HepG2 (cell line): ENCODE measurements around the gene GRIK3. TPM values are rescaled to one million over a fixed set of nuclear protein-coding genes. Genes with fewer than 3 reads are reported as not detected.

ENCODE experiments used
- ATAC-seq: fragments of 200-7000 bp; cut with Tn5 transposase; 3 replicates; pipeline ENCODE4 v1.9.1; 2020; ENCODE audit warnings: mild to moderate bottlenecking, moderate library complexity
- BruUV-seq: library from RNA; stranded (reverse); fragments of 400-500 nt; replicated peaks from 2 replicates; lab custom pipeline; 2021; lab: Mats Ljungman, UMichigan
- CTCF ChIA-PET: fragments of 300-600 bp; formaldehyde crosslinking; extraction: SDS; loops from one replicate; lab custom pipeline; 2021; ENCODE audit warnings: low total read pairs, inconsistent platforms, low intra/inter-chr PET ratio; lab: Yijun Ruan, JAX
- POLR2A ChIA-PET: fragments of 350-600 bp; sonication (Branson Sonifier 250); formaldehyde crosslinking; loops from one replicate; lab custom pipeline; 2020; ENCODE audit warnings: antibody characterized with exemption, inconsistent platforms; lab: Yijun Ruan, JAX
- DNase-seq: peaks from one replicate; pipeline ENCODE4 v3.0.0-alpha.2; 2015; ENCODE audit warnings: low spot score
- FAIRE-seq: peaks from 3 replicates; lab custom pipeline; 2011; peaks lifted over from hg19 to GRCh38; lab: Jason Lieb, UNC
- H2AFZ ChIP-seq: one replicate; pipeline ENCODE4 v1.6.1; 2011; ENCODE audit warnings: low read length, inconsistent platforms
- H3K27ac ChIP-seq: fragments of 300-600 bp; 3 replicates; pipeline ENCODE4 v1.8.0; 2011; ENCODE audit warnings: mixed run types, mild to moderate bottlenecking, mixed read lengths, low read length, inconsistent platforms; ENCODE audit not compliant: insufficient read depth; ENCODE audit errors: extremely low read length
- H3K27me3 ChIP-seq, 2 experiments: fragments of 200-600 bp in 1 of 2; 2 replicates in 1 of 2; 3 replicates in 1 of 2; pipeline versions ENCODE4 v1.6.0 to v1.8.0; 2011; ENCODE audit warnings: low read length in 2 of 2, mild to moderate bottlenecking in 2 of 2, moderate library complexity in 2 of 2, inconsistent platforms in 1 of 2; ENCODE audit not compliant: insufficient read depth in 2 of 2, control insufficient read depth in 1 of 2
- H3K36me3 ChIP-seq, 2 experiments: fragments of 200-600 bp in 1 of 2; replicated peaks in 1 of 2; 2 replicates in 1 of 2; 3 replicates in 1 of 2; pipeline versions ENCODE4 v1.5.1 to v1.8.0; 2011; ENCODE audit warnings: low read length in 2 of 2, inconsistent platforms in 1 of 2; ENCODE audit not compliant: insufficient read depth in 2 of 2, control insufficient read depth in 1 of 2
- H3K4me1 ChIP-seq: 2 replicates; pipeline ENCODE4 v1.5.1; 2012; ENCODE audit warnings: low read length, inconsistent platforms; ENCODE audit not compliant: insufficient read depth
- H3K4me2 ChIP-seq: 2 replicates; pipeline ENCODE4 v1.6.0; 2011; ENCODE audit warnings: low read depth, low read length, inconsistent platforms
- H3K4me3 ChIP-seq, 3 experiments: fragments of 200-600 bp in 1 of 3; sonication (generic), shearing (Covaris generic) in 1 of 3; replicated peaks in 1 of 3; 2 replicates each; pipeline ENCODE4 v1.5.1; 2011 to 2016; ENCODE audit warnings: low read length in 3 of 3, inconsistent platforms in 2 of 3, low read depth in 2 of 3, mild to moderate bottlenecking in 2 of 3, control low read depth in 1 of 3, mixed read lengths in 1 of 3; ENCODE audit not compliant: insufficient read depth in 1 of 3
- H3K79me2 ChIP-seq: one replicate; pipeline ENCODE4 v1.6.1; 2011; ENCODE audit warnings: low read length, inconsistent platforms; ENCODE audit not compliant: insufficient read depth
- H3K9ac ChIP-seq: 2 replicates; pipeline ENCODE4 v1.6.0; 2011; ENCODE audit warnings: mild to moderate bottlenecking, low read depth, low read length, inconsistent platforms; ENCODE audit not compliant: insufficient read depth
- H3K9me3 ChIP-seq: 2 replicates; pipeline ENCODE4 v1.5.1; 2012; ENCODE audit warnings: mild to moderate bottlenecking, low read length
- H4K20me1 ChIP-seq: 2 replicates; pipeline ENCODE4 v1.6.0; 2011; ENCODE audit warnings: inconsistent platforms, mild to moderate bottlenecking, low read length, moderate library complexity; ENCODE audit not compliant: insufficient read depth
- CREB1 ChIP-seq, 2 experiments: fragments of 450-650 bp in 1 of 2; IDR thresholded peaks; 2 replicates each; pipeline ENCODE4 v1.6.1; 2016 to 2017; ENCODE audit warnings: control low read depth in 1 of 2, mild to moderate bottlenecking in 1 of 2, missing compliant biosample characterization in 1 of 2, missing genetic modification characterization in 1 of 2
- NFE2 ChIP-seq: sonication (generic); formaldehyde crosslinking; IDR thresholded peaks from 2 replicates; pipeline ENCODE4 v1.4.0; 2020; ENCODE audit warnings: missing genetic modification reagents
- ZNF44 ChIP-seq: sonication (generic); formaldehyde crosslinking; IDR thresholded peaks from 2 replicates; pipeline ENCODE4 v1.5.1; 2020; ENCODE audit warnings: mild to moderate bottlenecking, missing genetic modification reagents
- WGBS: methylation state at CpG from one replicate; pipeline ENCODE4 v1.1.6; 2017; ENCODE audit warnings: low lambda C conversion rate; 5-methylcytosine and 5-hydroxymethylcytosine counted together
- in situ Hi-C: cut with HindIII; loops from 2 replicates; pipeline ENCODE4 v1.10.0; 2017; ENCODE audit warnings: low pct_unique_long_range_greater_than_20kb; ENCODE audit not compliant: extremely low pct_ligation_motif_present
- intact Hi-C: fragments of 100-400 bp; cut with micrococcal nuclease; formaldehyde crosslinking; loops from one replicate; pipeline ENCODE4 v1.10.0; 2022; ENCODE audit not compliant: unreplicated experiment
- polyA plus RNA-seq, 8 experiments: library from polyadenylated mRNA; depleted of rRNA in 3 of 8; stranded (reverse) in 7 of 8; unstranded in 1 of 8; fragments of >200 nt; fragmentation: Illumina TruSeq in 4 of 8; extraction: Trizol in 4 of 8; gene quantifications; 2 replicates each; pipeline versions ENCODE4 v1.2.1 to v1.2.3, GENCODE V29; 2011 to 2016; ENCODE audit warnings: low read depth in 4 of 8, missing spikeins in 1 of 8, mixed read lengths in 1 of 8; ENCODE audit not compliant: insufficient read depth in 1 of 8
- total RNA-seq, 5 experiments: library from RNA; depleted of rRNA; stranded (reverse); fragments of >200 nt; fragmentation: Illumina TruSeq; extraction: Trizol; gene quantifications; 2 replicates each; pipeline ENCODE4 v1.2.3, GENCODE V29; 2016; ENCODE audit warnings: low read depth in 1 of 5

GRIK3 gene
- total and polyA plus RNA-seq, 2 of the 13 experiments (the other 11 are each of a cell fraction or from before 2014, with no cell fraction given): not detected

- H3K4me1 ChIP-seq: no peaks in the 10 kb centered on the region
- DNase-seq (no peak), FAIRE-seq (no peak), ATAC-seq (no peak)
- intact Hi-C loops: no loop called here
- H3K79me2 ChIP-seq: no peaks in the 10 kb centered on the region
- in situ Hi-C loops: no loop called here
- BruUV-seq: no TSS peak
- H3K4me2 ChIP-seq: no peak overlapping the region
- no peak overlapping the region for H2AFZ ChIP-seq
- no peak overlapping the region for H3K27ac ChIP-seq
- H3K9me3 ChIP-seq: no peaks in the 10 kb centered on the region
- TF ChIP-seq NFE2 (CRISPR knock-in tag): no peak
- no peak overlapping the region for H3K4me3 ChIP-seq
- H3K36me3 ChIP-seq: no peaks in the 10 kb centered on the region
- ChIA-PET CTCF (no interaction called here), POLR2A (no interaction called here)
- no peaks in the 10 kb centered on the region for H3K27me3 ChIP-seq
- H4K20me1 ChIP-seq: no peaks in the 10 kb centered on the region
- H3K9ac ChIP-seq: no peak overlapping the region
Measured at GRCh38 chr1:37018510-37018909, 15.8 kb downstream of the GRIK3 start.

- ATAC-seq: no peak
- no peaks in the 10 kb centered on the region for H4K20me1 ChIP-seq
- no peak overlapping the region for H3K9ac ChIP-seq
- H3K27ac ChIP-seq: no peak overlapping the region
- H3K27me3 ChIP-seq: no peaks in the 10 kb centered on the region
- intact Hi-C loops: no loop called here
- no peaks in the 10 kb centered on the region for H3K4me1 ChIP-seq
- no peak overlapping the region for H3K4me2 ChIP-seq
- ChIA-PET CTCF (no interaction called here), POLR2A (no interaction called here)
- in situ Hi-C loops: no loop called here
- H2AFZ ChIP-seq: no peak overlapping the region
- no peaks in the 10 kb centered on the region for H3K36me3 ChIP-seq
- H3K9me3 ChIP-seq: no peaks in the 10 kb centered on the region
- WGBS: 24% methylated on average over 4 of the region's 4 CpGs
- no peak for DNase-seq
- no peak overlapping the region for H3K4me3 ChIP-seq
- no peak for FAIRE-seq
- BruUV-seq: no TSS peak
- H3K79me2 ChIP-seq: no peaks in the 10 kb centered on the region
- TF ChIP-seq ZNF44 (CRISPR knock-in tag) (no peak), CREB1 (IDR thresholded peaks at IDR 0.05) (peak; percentile 74), CREB1 (CRISPR knock-in tag; IDR thresholded peaks at IDR 0.05) (no peak)
Measured at GRCh38 chr1:37017720-37018119, 16.6 kb downstream of the GRIK3 start.
